Small intestine (tissue), 7 donors: ENCODE results near the gene PLEKHO2. TPM values are rescaled to one million over a fixed set of nuclear protein-coding genes. Genes with fewer than 3 reads are reported as not detected.

Experiments used
- DNase-seq, 2 donors: peaks; one replicate each; pipeline versions ENCODE4 v3.0.0 to v3.0.0-alpha.2; 2013
- FAIRE-seq: peaks from 2 replicates; lab custom pipeline; 2012; peaks lifted over from hg19 to GRCh38; lab: Jason Lieb, UNC
- H3K27ac ChIP-seq, 3 donors: one replicate each; pipeline ENCODE4 v1.5.1; 2013; ENCODE audit warnings: low read length in 2 of 3, mild to moderate bottlenecking in 2 of 3, control low read depth in 1 of 3, inconsistent platforms in 1 of 3, low read depth in 1 of 3, moderate library complexity in 1 of 3
- H3K27me3 ChIP-seq, 3 donors: one replicate each; pipeline ENCODE4 v1.6.1; 2013; ENCODE audit warnings: low read length in 3 of 3, inconsistent platforms in 1 of 3; ENCODE audit not compliant: control insufficient read depth in 3 of 3, insufficient read depth in 3 of 3
- H3K36me3 ChIP-seq, 3 donors: one replicate each; pipeline ENCODE4 v1.6.1; 2013; ENCODE audit warnings: low read length in 3 of 3, inconsistent platforms in 1 of 3, low read depth in 1 of 3, mild to moderate bottlenecking in 1 of 3, moderate library complexity in 1 of 3; ENCODE audit not compliant: control insufficient read depth in 3 of 3, insufficient read depth in 2 of 3
- H3K4me1 ChIP-seq, 3 donors: one replicate each; pipeline ENCODE4 v1.6.1; 2013; ENCODE audit warnings: low read length in 2 of 3, inconsistent platforms in 1 of 3, low read depth in 1 of 3, mild to moderate bottlenecking in 1 of 3, moderate library complexity in 1 of 3; ENCODE audit not compliant: control insufficient read depth in 3 of 3, insufficient read depth in 2 of 3
- H3K4me3 ChIP-seq, 3 donors: one replicate each; pipeline ENCODE4 v1.5.1; 2013; ENCODE audit warnings: low read length in 3 of 3, control low read depth in 1 of 3, inconsistent platforms in 1 of 3, low read depth in 1 of 3, mild to moderate bottlenecking in 1 of 3, moderate library complexity in 1 of 3
- H3K9me3 ChIP-seq, 2 donors: one replicate each; pipeline ENCODE4 v1.6.1; 2013; ENCODE audit warnings: low read depth in 1 of 2, low read length in 1 of 2; ENCODE audit not compliant: control insufficient read depth in 2 of 2, insufficient read depth in 1 of 2
- WGBS, 3 donors: extraction: QIAGEN DNeasy Blood & Tissue Kit; methylation state at CpG; one replicate each; pipeline ENCODE4 v1.1.7; 2013; 5-methylcytosine and 5-hydroxymethylcytosine counted together
- polyA plus RNA-seq, 4 donors: library from polyadenylated mRNA; stranded (reverse) in 3 of 4; unstranded in 1 of 4; fragments of 200-250 nt in 3 of 4; fragments of 120-200 nt in 1 of 4; gene quantifications; one replicate each; pipeline versions ENCODE4 v1.2.1 to v1.2.3, GENCODE V29; 2013
- donor health status: healthy with polysubstance abuse.
- donor health status: control.
- donor health status: control.
- donor health status: Bipolar disorder and iron deficiency.
- donor health status: healthy.

Gene PLEKHO2
- polyA plus RNA-seq, 4 donors, result 1.3 to 17.8 (median 11.3) TPM

- Histone ChIP-seq H3K27me3 (no peaks in the 10 kb centered on the region), H3K4me1 (peaks cover 0 to 58% (median 29%) of the 10 kb centered on the region in 3 donors), H3K36me3 (no peaks in the 10 kb centered on the region), H3K4me3 (peak overlapping the region in 2 of 3 donors; percentile 7 to 52), H3K9me3 (peaks cover 0 to 2% of the 10 kb centered on the region in 2 donors), H3K27ac (peak overlapping the region; percentile 71 to 100 (median 91))
- 22 to 45% (median 35%) methylated on average over 6 of the region's 6 CpGs for WGBS, 3 donors
- no peak for FAIRE-seq
- DNase-seq, result peak; percentile 75 to 84
These were observed 53.8 kb downstream of the PLEKHO2 start for GRCh38 chr15:64895285-64896065.

DNA sequence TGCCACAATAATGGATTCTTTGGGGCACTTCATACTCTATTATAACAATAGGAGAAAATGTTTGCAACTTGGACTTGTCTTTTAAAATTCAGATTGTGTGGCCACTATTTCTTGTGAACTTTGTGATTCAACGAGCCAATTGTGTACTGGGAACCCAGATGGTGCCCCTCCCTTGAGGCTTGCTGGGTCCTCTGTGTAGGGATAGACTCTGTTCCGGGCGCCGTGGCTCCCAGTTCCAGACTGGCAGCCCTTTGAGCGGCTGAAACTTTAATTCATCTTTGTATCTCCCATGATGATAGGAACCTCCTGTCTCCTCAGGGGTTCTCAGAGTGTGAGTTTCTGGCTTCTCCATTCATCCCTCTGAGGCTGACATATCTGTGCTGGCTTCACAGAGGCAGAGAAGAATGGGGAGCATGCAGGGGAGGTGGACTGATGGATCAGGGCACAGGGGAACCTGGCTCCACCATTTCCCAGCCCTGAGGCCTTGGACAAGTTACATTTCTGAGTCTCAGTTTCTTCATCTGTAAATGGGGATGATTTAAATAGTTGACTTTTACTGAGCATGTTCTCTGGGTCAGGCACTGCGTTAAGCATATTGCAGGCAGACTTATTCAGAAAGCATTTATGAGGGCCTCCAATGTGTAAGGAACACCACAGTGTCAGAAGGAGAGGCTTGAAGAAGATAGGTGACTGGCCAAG is 54.8 kb downstream of the PLEKHO2 start:
- Histone ChIP-seq H3K27ac (peak overlapping the region; percentile 71 to 100 (median 91)), H3K4me1 (peaks cover 0 to 58% (median 29%) of the 10 kb centered on the region in 3 donors), H3K36me3 (no peaks in the 10 kb centered on the region), H3K9me3 (peaks cover 0 to 11% of the 10 kb centered on the region in 2 donors), H3K27me3 (no peaks in the 10 kb centered on the region), H3K4me3 (no peak overlapping the region)
- FAIRE-seq, result no peak
- WGBS, 3 donors, result 80 to 83% (median 80%) methylated on average over 6 of the region's 6 CpGs
- no peak for DNase-seq

- H3K36me3 ChIP-seq, result no peaks in the 10 kb centered on the region
- WGBS, 3 donors, result 38 to 61% (median 56%) methylated on average over 6 of the region's 6 CpGs
- no peak overlapping the region for H3K4me3 ChIP-seq
- H3K4me1 ChIP-seq, result peaks cover 0 to 52% (median 29%) of the 10 kb centered on the region in 3 donors
- peak overlapping the region; percentile 22 to 100 (median 91) for H3K27ac ChIP-seq
- FAIRE-seq (no peak), DNase-seq (peak in 1 of 2 donors; percentile 47)
- no peaks in the 10 kb centered on the region for H3K27me3 ChIP-seq
- H3K9me3 ChIP-seq, result peaks cover 0 to 12% of the 10 kb centered on the region in 2 donors
These were observed 55.8 kb downstream of the PLEKHO2 start for GRCh38 chr15:64897345-64897985.

DNA sequence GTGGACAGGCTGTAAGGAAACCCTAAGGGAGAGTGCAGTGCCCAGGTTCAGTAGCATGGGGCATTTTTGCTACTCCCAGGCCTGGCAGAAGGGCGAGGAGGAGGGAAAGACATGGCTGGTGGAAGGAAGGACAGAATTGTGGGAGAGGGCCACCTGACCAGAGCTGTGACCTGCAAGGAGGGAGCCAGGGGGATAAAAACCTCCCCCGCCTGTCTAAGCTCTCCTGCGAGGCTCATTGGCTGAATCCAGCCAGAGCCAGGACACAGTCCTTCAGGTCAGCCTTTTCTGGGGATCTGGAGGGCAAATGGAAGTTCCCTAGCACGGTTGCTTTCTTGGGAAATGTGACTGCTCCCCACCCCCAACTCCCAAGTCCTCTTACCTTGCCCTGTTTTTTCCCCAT is 56.7 kb downstream of the PLEKHO2 start:
- Histone ChIP-seq H3K36me3 (no peaks in the 10 kb centered on the region), H3K27ac (peak overlapping the region in 2 of 3 donors; percentile 22 to 91)
- 87 to 91% (median 88%) methylated on average over 4 of the region's 4 CpGs for WGBS, 3 donors

GRCh38 chr15:64901141-64901540 is 59.4 kb downstream of the PLEKHO2 start:
- 94 to 99% (median 96%) methylated on average over 5 of the region's 5 CpGs for WGBS, 3 donors
- Histone ChIP-seq H3K9me3 (peaks cover 0 to 19% of the 10 kb centered on the region in 2 donors), H3K27me3 (no peaks in the 10 kb centered on the region), H3K36me3 (no peaks in the 10 kb centered on the region), H3K4me3 (no peak overlapping the region), H3K4me1 (peaks cover 2 to 25% (median 11%) of the 10 kb centered on the region in 3 donors), H3K27ac (no peak overlapping the region)
- no peak for DNase-seq
- FAIRE-seq, result no peak

More for the DNA sequence above, 56.7 kb downstream of the PLEKHO2 start:
- Histone ChIP-seq H3K4me3 (no peak overlapping the region), H3K9me3 (peaks cover 0 to 12% of the 10 kb centered on the region in 2 donors), H3K27me3 (no peaks in the 10 kb centered on the region), H3K4me1 (peaks cover 0 to 43% (median 25%) of the 10 kb centered on the region in 3 donors)
- no peak for FAIRE-seq
- DNase-seq, result no peak

- FAIRE-seq (no peak), DNase-seq (no peak)
- no peak overlapping the region for H3K4me3 ChIP-seq
- H3K36me3 ChIP-seq, result no peaks in the 10 kb centered on the region
- no peaks in the 10 kb centered on the region for H3K27me3 ChIP-seq
- peaks cover 2 to 17% (median 9%) of the 10 kb centered on the region in 3 donors for H3K4me1 ChIP-seq
- WGBS, 3 donors, result 81 to 94% (median 82%) methylated on average over 2 of the region's 2 CpGs
- H3K9me3 ChIP-seq, result peaks cover 0 to 24% of the 10 kb centered on the region in 2 donors
- H3K27ac ChIP-seq, result no peak overlapping the region
These were observed 60.2 kb downstream of the PLEKHO2 start for GRCh38 chr15:64901914-64902313.

- H3K4me3 ChIP-seq, result no peak overlapping the region
- peaks cover under 1 to 8% (median 2%) of the 10 kb centered on the region in 3 donors for H3K4me1 ChIP-seq
- WGBS, 3 donors, result 82 to 93% (median 90%) methylated on average over 4 of the region's 4 CpGs
- no peak for DNase-seq
- H3K27me3 ChIP-seq, result no peaks in the 10 kb centered on the region
- no peak overlapping the region for H3K27ac ChIP-seq
- FAIRE-seq, result no peak
- H3K9me3 ChIP-seq, result peaks cover 0 to 24% of the 10 kb centered on the region in 2 donors
- no peaks in the 10 kb centered on the region for H3K36me3 ChIP-seq
These were observed 61.1 kb downstream of the PLEKHO2 start for GRCh38 chr15:64902863-64903262.
